HG03575 (cell line): ENCODE data around the gene IL10.

Experiments
- ATAC-seq: cut with Tn5 transposase; IDR thresholded peaks from one replicate; pipeline ENCODE4 v1.9.1; 2021; ENCODE audit not compliant: unreplicated experiment, insufficient number of reproducible peaks, low FRiP score; ENCODE audit errors: extremely low read depth

IL10 gene

GRCh38 chr1:206722751-206723461 is 49.4 kb downstream of the IL10 start:
- ATAC-seq = no peak

- no peak for ATAC-seq
These were observed 50.8 kb downstream of the IL10 start for GRCh38 chr1:206721454-206721853.

GRCh38 chr1:206719169-206719839 is 53.0 kb downstream of the IL10 start:
- no peak for ATAC-seq

GRCh38 chr1:206717674-206717989 is 54.7 kb downstream of the IL10 start:
- no peak for ATAC-seq
